HG03280 (cell line): Measurements from ENCODE around the gene MIPOL1.
"Not testable (repeated sequence)": the region's sequence is repeated elsewhere in the genome, so short reads cannot be mapped to it uniquely, and the experiment has no call there.

ENCODE experiments used
- ATAC-seq: cut with Tn5 transposase; IDR thresholded peaks from one replicate; pipeline ENCODE4 v1.9.1; 2021; ENCODE audit warnings: mild to moderate bottlenecking, moderate library complexity; ENCODE audit not compliant: unreplicated experiment

Gene MIPOL1

DNA sequence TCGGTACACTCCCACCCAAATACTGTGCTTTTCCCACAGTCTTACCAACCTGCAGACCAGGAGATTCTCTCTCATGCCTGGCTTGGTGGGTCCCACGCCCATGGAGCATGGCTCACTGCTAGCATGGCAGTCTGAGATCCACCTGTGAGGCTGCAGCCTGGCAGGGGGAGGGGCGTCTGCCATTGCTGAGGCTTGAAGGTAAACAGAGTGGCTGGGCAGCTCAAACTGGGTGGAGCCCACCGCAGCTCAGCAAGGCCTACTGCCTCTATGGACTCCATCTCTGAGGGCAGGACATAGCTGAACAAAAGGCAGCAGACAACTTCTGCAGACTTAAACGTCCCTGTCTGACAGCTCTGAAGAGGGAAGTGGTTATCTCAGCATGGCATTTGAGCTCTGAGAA, 304.1 kb downstream of the MIPOL1 start:
- no peak for ATAC-seq

GRCh38 chr14:37508503-37508902, 310.8 kb downstream of the MIPOL1 start:
- no peak for ATAC-seq

DNA sequence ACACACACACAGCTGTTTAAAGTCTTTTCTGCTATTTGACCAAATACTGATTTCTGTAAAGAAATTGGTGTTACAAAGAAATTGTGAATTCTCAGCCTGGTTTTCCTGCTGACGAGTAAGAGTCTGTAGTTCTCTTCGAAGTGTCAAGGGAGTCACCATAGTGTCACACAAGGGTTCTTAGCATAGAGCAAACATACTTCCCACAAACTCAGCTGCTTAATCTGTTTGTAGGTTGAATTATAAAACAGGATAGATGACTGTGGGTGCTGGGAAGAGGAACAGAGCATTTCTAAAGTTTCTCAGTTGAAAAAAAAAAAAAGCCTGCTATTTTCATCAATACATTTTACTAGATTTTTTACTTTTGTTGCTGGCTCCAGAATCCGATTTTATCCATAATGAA, 314.4 kb downstream of the MIPOL1 start:
- no peak for ATAC-seq

DNA sequence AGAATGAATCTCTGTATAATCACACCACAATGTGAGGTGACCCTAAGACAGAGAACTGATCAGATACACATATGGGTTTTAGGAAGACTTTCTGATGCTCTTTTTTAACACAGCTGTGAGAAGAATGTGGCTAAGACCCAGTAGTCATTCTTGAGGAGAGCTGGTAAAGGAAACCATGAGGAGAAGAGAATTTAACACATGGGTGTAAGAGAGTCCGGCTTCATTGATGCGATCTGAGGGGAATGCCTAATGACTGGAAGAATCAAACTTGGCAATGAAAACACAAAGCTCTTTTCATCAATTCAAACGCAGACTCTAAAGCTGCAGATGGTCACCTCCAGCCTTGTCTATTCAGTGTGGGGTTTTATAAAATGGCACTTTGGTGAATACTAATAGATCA, 318.0 kb downstream of the MIPOL1 start:
- no peak for ATAC-seq

DNA sequence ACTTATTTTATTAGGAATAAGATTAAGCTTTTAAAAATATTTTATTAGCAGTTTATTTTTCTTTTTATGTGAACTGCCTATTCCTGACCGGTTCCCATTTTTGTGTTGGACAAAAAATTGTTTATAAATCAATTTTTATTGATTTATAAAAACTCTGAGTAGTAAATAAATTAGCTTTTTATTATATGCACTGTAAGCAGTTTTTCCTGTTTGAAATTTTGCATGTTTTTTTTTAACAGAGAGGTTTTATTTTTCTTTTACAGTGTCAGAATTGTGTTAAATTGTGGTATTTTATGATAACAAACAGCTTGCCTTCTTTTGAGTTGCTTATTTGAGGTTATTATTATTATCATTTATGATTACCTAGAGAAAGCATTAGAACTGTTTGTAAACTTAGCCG, 329.3 kb downstream of the MIPOL1 start:
- ATAC-seq, result no peak

DNA sequence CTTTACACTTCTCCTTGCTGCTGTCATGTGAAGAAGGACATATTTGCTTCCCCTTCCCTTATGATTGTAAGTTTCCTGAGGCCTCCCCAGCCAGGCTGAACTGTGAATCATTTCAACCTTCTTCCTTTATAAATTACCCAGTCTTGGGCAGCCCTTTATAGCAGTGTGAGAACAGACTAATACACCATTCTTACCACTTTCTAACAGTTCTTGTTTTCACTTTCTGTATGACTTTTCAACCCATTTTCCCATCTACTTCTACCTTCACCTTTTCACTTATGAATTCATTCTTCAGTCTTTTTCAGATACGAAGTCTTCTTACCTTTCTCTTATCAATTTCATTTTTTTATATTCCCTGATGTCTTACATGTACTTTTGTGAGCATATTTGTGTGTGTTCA, 342.3 kb downstream of the MIPOL1 start:
- ATAC-seq, result no peak

DNA sequence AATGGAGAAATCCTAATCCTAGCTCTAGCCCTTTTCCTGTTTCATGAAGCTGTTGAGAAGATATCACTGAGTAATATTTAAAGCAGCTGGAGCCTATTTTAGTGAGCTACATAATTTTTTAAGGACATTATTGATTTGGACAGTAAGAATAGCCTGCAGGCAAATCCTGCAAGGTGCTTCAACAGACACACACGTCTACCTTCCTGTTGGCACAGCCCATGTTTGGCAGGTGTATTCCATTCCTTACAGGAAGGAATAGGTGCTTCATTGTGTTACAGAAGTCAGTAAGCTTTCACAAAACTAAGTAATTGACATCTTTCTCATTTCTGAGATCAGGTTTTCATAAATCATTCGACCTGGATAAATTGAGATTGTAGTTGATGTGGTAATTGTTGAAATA, 346.7 kb downstream of the MIPOL1 start:
- no peak for ATAC-seq

DNA sequence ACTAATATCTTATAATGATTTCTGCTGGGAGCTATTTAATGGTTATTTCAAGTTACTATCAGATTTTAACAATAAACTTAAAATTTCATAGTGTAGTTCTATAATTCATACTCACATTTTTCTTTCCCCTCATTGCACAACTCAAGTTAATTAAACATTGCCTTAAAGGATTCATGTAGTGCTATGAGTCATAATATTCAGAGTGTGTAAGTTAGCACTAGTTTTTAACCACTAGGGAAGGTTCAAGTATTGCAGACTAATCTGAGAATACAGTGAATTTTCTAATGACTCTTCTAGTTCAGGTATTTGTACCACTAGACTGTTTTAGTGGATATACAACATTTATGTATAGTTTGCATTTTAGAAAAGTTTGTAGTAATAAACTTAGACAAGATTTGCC, 347.4 kb downstream of the MIPOL1 start:
- ATAC-seq, result no peak

DNA sequence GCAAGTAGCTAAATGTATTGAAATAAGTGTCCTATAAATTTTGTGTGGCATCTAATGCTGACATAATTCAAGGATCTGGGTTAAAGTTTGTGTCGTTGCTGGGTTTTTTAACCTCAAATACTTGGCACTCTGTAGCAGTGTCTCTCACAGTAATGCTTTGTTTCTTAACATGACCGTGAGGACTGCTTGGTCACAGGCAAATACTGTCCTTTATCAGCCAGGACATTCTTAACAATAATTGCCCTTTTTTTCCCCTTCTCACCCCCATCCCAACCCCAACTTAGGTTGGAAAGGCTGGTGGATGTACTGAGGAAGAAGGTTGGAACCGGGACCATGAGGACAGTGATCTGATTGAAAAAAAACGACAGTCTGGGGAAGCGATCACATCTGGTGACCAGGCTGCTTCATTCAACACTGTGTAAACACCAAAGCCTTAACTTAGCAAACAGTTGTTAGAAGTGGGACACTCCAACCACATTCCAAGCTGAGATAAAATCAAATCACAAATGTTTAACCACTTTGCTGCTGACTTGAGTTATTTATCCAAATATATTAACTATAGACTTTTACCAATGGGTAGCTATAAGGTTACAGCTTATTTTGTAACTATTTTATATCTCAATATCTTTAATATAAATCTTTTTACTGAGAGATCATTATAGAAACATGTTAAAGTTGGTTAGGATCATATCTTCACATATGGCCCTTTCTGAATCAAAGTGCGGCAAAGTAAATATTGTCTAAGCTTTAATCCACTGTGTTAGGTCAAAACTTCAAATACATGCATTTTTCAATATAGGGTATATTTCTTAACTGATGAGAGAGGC, 349.1 kb downstream of the MIPOL1 start:
- ATAC-seq, result no peak

- no peak for ATAC-seq
Measured at GRCh38 chr14:37550511-37550910, 352.8 kb downstream of the MIPOL1 start.

GRCh38 chr14:37551119-37551518, 353.4 kb downstream of the MIPOL1 start:
- ATAC-seq, result no peak

GRCh38 chr14:37553935-37554550, 356.3 kb downstream of the MIPOL1 start:
- ATAC-seq, result no peak

GRCh38 chr14:37555596-37555995, 357.9 kb downstream of the MIPOL1 start:
- ATAC-seq, result not testable (repeated sequence)

GRCh38 chr14:37558740-37559139, 361.0 kb downstream of the MIPOL1 start:
- ATAC-seq, result no peak

GRCh38 chr14:37559386-37559785, 361.6 kb downstream of the MIPOL1 start:
- ATAC-seq, result no peak

- no peak for ATAC-seq
Measured at GRCh38 chr14:37563189-37563588, 365.5 kb downstream of the MIPOL1 start.

DNA sequence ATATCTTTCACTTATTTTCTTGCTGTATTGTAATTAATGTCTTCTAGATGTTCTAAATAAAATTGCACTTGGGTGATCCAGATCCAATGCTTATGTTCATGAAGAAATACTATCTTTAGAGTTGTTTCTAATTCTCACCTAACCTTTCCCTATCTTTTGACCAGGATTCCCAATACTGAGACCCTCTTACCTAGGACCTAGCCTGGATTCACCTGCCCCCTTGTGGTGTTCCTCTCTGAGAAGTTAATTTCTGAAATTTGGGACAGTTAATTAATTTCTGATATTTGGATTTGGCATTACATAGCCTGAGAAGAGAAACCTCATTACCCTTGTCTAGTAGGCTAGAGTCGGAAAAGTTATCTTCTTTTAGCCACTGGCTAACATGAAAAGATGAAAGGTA, 367.8 kb downstream of the MIPOL1 start:
- ATAC-seq, result no peak

- ATAC-seq, result no peak
Measured at GRCh38 chr14:37566811-37567371, 369.2 kb downstream of the MIPOL1 start.

DNA sequence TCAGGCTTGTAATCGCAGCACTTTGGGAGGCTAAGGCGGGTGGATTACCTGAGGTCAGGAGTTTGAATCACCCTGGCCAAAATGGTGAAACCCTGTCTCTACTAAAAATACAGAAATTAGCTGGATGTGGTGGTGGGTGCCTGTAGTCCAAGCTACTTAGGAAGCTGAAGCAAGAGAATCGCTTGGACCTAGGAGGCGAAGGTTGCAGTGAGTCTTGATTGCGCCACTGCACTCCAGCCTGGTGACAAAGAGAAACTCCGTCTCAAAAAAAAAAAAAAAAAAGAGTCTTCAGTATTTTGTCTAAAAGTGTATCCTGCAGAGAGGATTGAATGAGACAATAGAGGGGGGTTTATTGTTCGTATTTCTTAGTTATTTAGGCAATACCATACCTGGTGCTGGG, 372.0 kb downstream of the MIPOL1 start:
- no peak for ATAC-seq

- no peak for ATAC-seq
Measured at GRCh38 chr14:37571391-37571790, 373.7 kb downstream of the MIPOL1 start.

DNA sequence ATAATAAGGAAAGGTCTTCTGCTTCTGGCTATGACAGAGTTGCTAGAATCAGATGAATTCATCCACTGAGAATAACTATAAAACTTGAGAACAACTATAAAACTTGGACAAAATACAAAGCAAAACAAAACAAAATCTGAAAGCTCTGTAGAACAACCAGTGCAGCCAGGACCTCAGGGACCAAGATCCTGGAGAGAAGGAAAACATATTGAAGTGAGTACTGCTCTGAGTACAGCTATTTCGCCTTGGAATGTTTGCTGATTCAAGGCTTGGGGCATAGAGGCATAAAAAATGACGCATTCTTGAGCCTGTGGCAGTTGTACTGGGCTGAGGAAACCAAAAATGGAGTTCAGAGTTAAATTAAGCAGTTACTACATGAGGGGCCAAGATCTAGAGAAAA, 375.6 kb downstream of the MIPOL1 start:
- no peak for ATAC-seq

- ATAC-seq, result no peak
Measured at GRCh38 chr14:37579274-37579673, 381.5 kb downstream of the MIPOL1 start.
